Gastroesophageal sphincter (tissue), 3 donors: ENCODE measurements around the gene MEGF11.

Experiments
- EP300 ChIP-seq: sonication (generic); formaldehyde crosslinking; IDR thresholded peaks from one replicate; pipeline ENCODE4 v1.6.1; 2017; ENCODE audit warnings: antibody characterized with exemption, mild to moderate bottlenecking
- POLR2A ChIP-seq, 2 donors: fragments of 450-650 bp; IDR thresholded peaks; one replicate each; pipeline ENCODE4 v1.6.1; 2017; ENCODE audit warnings: antibody characterized with exemption in 2 of 2, mild to moderate bottlenecking in 2 of 2, moderate library complexity in 1 of 2
- TF ChIP-seq, protein P1 (sequence below), 4 experiments: fragments of 200-600 bp in 2 of 4; fragments of 450-650 bp in 2 of 4; sonication (generic) in 1 of 4; IDR thresholded peaks; one replicate each; pipeline ENCODE4 v1.5.1; 2017 to 2019; ENCODE audit warnings: antibody characterized with exemption in 4 of 4, mild to moderate bottlenecking in 2 of 4, moderate library complexity in 2 of 4

DNA sequence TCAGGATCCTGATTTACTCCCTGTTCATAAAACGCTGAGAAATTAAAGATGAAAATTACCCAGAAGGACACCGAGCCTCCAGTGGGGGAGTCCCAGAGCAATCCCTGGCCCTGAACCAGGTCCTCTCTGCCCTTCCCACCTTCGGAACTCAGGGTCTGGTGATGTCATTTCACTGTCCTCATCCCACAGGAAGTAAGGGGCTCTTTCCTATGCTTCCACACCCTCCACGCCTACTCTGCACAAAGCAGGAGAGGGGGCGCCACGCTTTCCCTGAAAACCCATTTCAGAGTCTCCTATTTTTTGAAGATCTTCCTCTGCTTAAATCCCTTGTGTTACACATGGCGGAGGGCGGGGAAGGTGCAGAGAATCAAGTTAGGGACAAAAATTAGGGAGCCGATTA is 18.8 kb downstream of the MEGF11 start:
- TF ChIP-seq, protein P1, sequence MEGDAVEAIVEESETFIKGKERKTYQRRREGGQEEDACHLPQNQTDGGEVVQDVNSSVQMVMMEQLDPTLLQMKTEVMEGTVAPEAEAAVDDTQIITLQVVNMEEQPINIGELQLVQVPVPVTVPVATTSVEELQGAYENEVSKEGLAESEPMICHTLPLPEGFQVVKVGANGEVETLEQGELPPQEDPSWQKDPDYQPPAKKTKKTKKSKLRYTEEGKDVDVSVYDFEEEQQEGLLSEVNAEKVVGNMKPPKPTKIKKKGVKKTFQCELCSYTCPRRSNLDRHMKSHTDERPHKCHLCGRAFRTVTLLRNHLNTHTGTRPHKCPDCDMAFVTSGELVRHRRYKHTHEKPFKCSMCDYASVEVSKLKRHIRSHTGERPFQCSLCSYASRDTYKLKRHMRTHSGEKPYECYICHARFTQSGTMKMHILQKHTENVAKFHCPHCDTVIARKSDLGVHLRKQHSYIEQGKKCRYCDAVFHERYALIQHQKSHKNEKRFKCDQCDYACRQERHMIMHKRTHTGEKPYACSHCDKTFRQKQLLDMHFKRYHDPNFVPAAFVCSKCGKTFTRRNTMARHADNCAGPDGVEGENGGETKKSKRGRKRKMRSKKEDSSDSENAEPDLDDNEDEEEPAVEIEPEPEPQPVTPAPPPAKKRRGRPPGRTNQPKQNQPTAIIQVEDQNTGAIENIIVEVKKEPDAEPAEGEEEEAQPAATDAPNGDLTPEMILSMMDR (IDR thresholded peaks at IDR 0.05) = no peak
- no peak for TF ChIP-seq EP300
- TF ChIP-seq POLR2A (IDR thresholded peaks at IDR 0.05) = no peak
